Astrocyte (in vitro differentiated cells and primary cell): ENCODE data around the gene DNPEP. TPM values are rescaled to one million over a fixed set of nuclear protein-coding genes. Genes with fewer than 3 reads are reported as not detected.

Experiments used
- DNase-seq: peaks from one replicate; pipeline ENCODE4 v3.0.0-alpha.2; 2010; ENCODE audit warnings: low read depth
- FAIRE-seq: peaks from 2 replicates; lab custom pipeline; 2011; peaks lifted over from hg19 to GRCh38; lab: Jason Lieb, UNC
- H2AFZ ChIP-seq: 2 replicates; pipeline ENCODE4 v1.6.0; 2012; ENCODE audit warnings: low read depth, low read length, inconsistent platforms
- H3K27ac ChIP-seq: 2 replicates; pipeline ENCODE4 v1.5.1; 2011; ENCODE audit warnings: low read depth, low read length, inconsistent platforms
- H3K27me3 ChIP-seq: 2 replicates; pipeline ENCODE4 v1.6.0; 2011; ENCODE audit warnings: low read length, inconsistent platforms; ENCODE audit not compliant: insufficient read depth
- H3K36me3 ChIP-seq: 2 replicates; pipeline ENCODE4 v1.5.1; 2011; ENCODE audit warnings: low read length, inconsistent platforms; ENCODE audit not compliant: insufficient read depth
- H3K4me1 ChIP-seq: 2 replicates; pipeline ENCODE4 v1.5.1; 2011; ENCODE audit warnings: low read length, inconsistent platforms; ENCODE audit not compliant: insufficient read depth
- H3K4me2 ChIP-seq: 2 replicates; pipeline ENCODE4 v1.6.0; 2012; ENCODE audit warnings: low read length, inconsistent platforms
- H3K4me3 ChIP-seq: 2 replicates; pipeline ENCODE4 v1.5.1; 2011; ENCODE audit warnings: low read depth, mild to moderate bottlenecking, low read length, inconsistent platforms; ENCODE audit not compliant: insufficient read depth
- H3K79me2 ChIP-seq: 2 replicates; pipeline ENCODE4 v1.6.0; 2012; ENCODE audit warnings: mild to moderate bottlenecking, low read length, inconsistent platforms; ENCODE audit not compliant: insufficient read depth
- H3K9ac ChIP-seq: 2 replicates; pipeline ENCODE4 v1.6.0; 2012; ENCODE audit warnings: mild to moderate bottlenecking, low read length, inconsistent platforms
- H3K9me3 ChIP-seq: 2 replicates; pipeline ENCODE4 v1.5.1; 2012; ENCODE audit warnings: low read depth, mild to moderate bottlenecking, low read length, inconsistent platforms; ENCODE audit not compliant: insufficient read depth
- H4K20me1 ChIP-seq: 2 replicates; pipeline ENCODE4 v1.6.0; 2012; ENCODE audit warnings: low read length, inconsistent platforms; ENCODE audit not compliant: insufficient read depth
- H3K27ac Mint-ChIP-seq: one replicate; pipeline ENCODE4 v1.8.0; 2021; ENCODE audit warnings: mild to moderate bottlenecking, mixed read lengths; ENCODE audit not compliant: unreplicated experiment
- H3K27me3 Mint-ChIP-seq: one replicate; pipeline ENCODE4 v1.8.0; 2021; ENCODE audit warnings: low read depth, mixed read lengths; ENCODE audit not compliant: unreplicated experiment
- H3K36me3 Mint-ChIP-seq: one replicate; pipeline ENCODE4 v1.8.0; 2021; ENCODE audit warnings: low read depth, mixed read lengths; ENCODE audit not compliant: unreplicated experiment
- H3K4me1 Mint-ChIP-seq: one replicate; pipeline ENCODE4 v1.8.0; 2021; ENCODE audit warnings: low read depth, mixed read lengths; ENCODE audit not compliant: unreplicated experiment
- H3K4me3 Mint-ChIP-seq: one replicate; pipeline ENCODE4 v1.8.0; 2021; ENCODE audit warnings: mild to moderate bottlenecking, moderate library complexity, mixed read lengths; ENCODE audit not compliant: unreplicated experiment
- H3K9me3 Mint-ChIP-seq: one replicate; pipeline ENCODE4 v1.8.0; 2021; ENCODE audit warnings: mild to moderate bottlenecking, mixed read lengths; ENCODE audit not compliant: unreplicated experiment
- EZH2 ChIP-seq: IDR thresholded peaks from 2 replicates; pipeline ENCODE4 v1.6.1; 2012; ENCODE audit warnings: mild to moderate bottlenecking, low read length, inconsistent platforms; ENCODE audit not compliant: insufficient read depth
- total RNA-seq: library from RNA; stranded (reverse); gene quantifications from 2 replicates; pipeline ENCODE4 v1.2.1, GENCODE V29; 2021
- TF ChIP-seq, protein P1 (sequence below): IDR thresholded peaks from 2 replicates; pipeline ENCODE4 v1.5.1; 2011; ENCODE audit warnings: low read depth, mild to moderate bottlenecking, inconsistent platforms, low read length, moderate library complexity; ENCODE audit not compliant: insufficient read depth

The DNPEP gene
- total RNA-seq, 1 donor from 2014 or later: 53.9 TPM

DNA sequence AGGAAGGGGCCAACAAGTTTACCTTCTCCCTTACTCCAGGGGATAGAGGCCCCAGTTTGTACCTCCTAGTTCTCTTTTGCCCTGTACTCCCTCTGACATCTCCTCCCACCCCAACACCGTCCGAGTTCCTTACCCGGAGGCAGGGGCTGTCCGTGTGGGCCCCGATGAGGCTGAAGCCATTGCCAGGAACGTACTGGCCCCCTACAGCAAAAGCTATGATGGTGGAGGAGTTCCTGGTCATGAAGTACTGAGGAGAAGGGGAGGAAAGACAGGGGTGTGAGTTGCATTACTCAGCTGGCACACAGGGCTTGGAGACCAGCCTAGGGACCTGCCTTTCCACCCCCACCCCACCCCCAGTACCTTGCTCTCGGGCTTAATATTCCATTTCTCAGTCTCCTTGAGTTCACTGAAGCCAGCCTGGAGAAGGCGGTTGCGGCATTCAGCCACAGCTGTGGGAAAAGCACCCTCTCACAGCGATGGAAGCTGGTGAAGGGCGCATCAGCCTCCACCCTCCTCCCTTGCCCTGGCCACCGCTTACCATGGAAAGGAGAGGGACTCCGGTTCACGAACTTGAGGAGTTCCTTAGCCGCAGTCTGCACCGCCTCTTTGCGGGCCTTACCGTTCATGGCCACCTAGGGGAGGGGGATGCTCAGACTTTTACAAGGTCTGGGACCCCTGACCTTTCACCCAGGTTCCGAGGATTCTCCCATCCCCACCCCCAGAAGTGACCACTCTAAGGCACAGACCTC lies 1.0 kb downstream of the DNPEP start:
- Mint-ChIP-seq H3K9me3 (peaks cover 2% of the 10 kb centered on the region), H3K4me3 (peak overlapping the region; percentile 96), H3K27me3 (no peaks in the 10 kb centered on the region), H3K4me1 (no peaks in the 10 kb centered on the region), H3K36me3 (peaks cover 25% of the 10 kb centered on the region), H3K27ac (peak overlapping the region; percentile 98)
- FAIRE-seq (no peak), DNase-seq (no peak)
- no peak for TF ChIP-seq EZH2
- TF ChIP-seq, protein P1, sequence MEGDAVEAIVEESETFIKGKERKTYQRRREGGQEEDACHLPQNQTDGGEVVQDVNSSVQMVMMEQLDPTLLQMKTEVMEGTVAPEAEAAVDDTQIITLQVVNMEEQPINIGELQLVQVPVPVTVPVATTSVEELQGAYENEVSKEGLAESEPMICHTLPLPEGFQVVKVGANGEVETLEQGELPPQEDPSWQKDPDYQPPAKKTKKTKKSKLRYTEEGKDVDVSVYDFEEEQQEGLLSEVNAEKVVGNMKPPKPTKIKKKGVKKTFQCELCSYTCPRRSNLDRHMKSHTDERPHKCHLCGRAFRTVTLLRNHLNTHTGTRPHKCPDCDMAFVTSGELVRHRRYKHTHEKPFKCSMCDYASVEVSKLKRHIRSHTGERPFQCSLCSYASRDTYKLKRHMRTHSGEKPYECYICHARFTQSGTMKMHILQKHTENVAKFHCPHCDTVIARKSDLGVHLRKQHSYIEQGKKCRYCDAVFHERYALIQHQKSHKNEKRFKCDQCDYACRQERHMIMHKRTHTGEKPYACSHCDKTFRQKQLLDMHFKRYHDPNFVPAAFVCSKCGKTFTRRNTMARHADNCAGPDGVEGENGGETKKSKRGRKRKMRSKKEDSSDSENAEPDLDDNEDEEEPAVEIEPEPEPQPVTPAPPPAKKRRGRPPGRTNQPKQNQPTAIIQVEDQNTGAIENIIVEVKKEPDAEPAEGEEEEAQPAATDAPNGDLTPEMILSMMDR: no peak
- peak overlapping the region; percentile 84 for H3K27ac ChIP-seq
- H3K4me3 ChIP-seq: peak overlapping the region; percentile 94
- no peaks in the 10 kb centered on the region for H3K9me3 ChIP-seq
- H3K36me3 ChIP-seq: peaks cover 12% of the 10 kb centered on the region
- peak overlapping the region; percentile 100 for H3K4me2 ChIP-seq
- H3K4me1 ChIP-seq: peaks cover 14% of the 10 kb centered on the region
- H3K9ac ChIP-seq: peak overlapping the region; percentile 95
- H2AFZ ChIP-seq: peak overlapping the region; percentile 99
- no peaks in the 10 kb centered on the region for H3K27me3 ChIP-seq
- H4K20me1 ChIP-seq: peaks cover 16% of the 10 kb centered on the region
- peaks cover 11% of the 10 kb centered on the region for H3K79me2 ChIP-seq

DNA sequence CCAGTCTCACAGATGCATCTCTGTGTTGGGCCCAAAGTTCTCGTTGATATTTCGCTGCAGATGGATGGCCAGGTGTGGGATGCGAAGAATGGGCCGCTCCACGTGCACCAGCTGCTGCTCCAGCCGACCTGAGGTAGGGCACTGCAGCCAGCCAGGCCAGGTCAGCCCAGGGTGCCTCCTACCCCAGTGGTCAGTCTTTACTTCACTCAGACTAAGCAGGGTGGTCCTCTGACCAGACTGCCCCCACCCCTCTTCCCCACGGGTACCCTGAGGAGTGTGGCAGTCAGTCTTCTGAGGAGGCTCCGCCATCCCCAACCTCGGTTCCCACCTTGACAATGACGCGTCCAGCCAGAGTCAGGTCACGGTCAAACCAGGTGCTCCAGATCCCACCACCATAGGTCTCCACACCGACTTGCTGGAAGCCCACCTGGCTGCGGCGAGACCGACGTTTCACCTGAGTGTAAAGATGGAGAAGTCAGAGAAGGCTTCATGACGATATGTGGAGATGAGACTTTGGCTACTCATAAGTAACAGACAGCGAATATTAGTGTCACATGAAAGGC lies 1.7 kb downstream of the DNPEP start:
- H2AFZ ChIP-seq: no peak overlapping the region
- H3K4me1 ChIP-seq: peaks cover 14% of the 10 kb centered on the region
- Mint-ChIP-seq H3K9me3 (peaks cover 2% of the 10 kb centered on the region), H3K4me3 (peak overlapping the region; percentile 96), H3K36me3 (peaks cover 28% of the 10 kb centered on the region), H3K4me1 (no peaks in the 10 kb centered on the region), H3K27ac (no peak overlapping the region), H3K27me3 (no peaks in the 10 kb centered on the region)
- no peak for DNase-seq
- no peak overlapping the region for H3K4me3 ChIP-seq
- H3K9ac ChIP-seq: no peak overlapping the region
- FAIRE-seq: no peak
- peaks cover 12% of the 10 kb centered on the region for H3K36me3 ChIP-seq
- peak overlapping the region; percentile 100 for H3K4me2 ChIP-seq
- peaks cover 16% of the 10 kb centered on the region for H4K20me1 ChIP-seq
- no peaks in the 10 kb centered on the region for H3K9me3 ChIP-seq
- no peak overlapping the region for H3K27ac ChIP-seq
- TF ChIP-seq EZH2: no peak
- TF ChIP-seq, protein P1: no peak
- H3K27me3 ChIP-seq: no peaks in the 10 kb centered on the region
- peaks cover 11% of the 10 kb centered on the region for H3K79me2 ChIP-seq

DNA sequence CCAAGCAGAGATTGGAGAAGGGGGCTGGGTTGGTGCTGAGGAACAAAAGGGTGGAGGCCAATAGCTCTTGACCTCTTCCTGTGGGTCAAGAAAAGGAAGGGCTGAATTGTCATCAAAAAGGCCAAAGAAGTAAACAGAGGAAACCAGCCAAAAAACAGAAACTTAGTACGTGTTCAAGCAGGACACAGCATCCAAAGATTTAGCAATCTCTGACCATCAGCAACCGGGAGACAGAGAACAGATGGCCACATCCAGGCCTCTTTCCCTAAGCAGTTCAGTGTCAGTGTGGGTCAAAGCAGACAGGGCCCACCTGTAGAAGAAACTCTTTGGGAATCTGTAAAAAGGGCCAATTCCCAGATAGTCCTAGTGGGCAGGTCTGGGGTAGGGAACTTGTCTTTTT lies 2.9 kb downstream of the DNPEP start:
- peaks cover 16% of the 10 kb centered on the region for H4K20me1 ChIP-seq

More for the DNA sequence above, 2.9 kb downstream of the DNPEP start:
- FAIRE-seq (no peak), DNase-seq (no peak)
- Mint-ChIP-seq H3K27me3 (no peaks in the 10 kb centered on the region), H3K4me1 (no peaks in the 10 kb centered on the region), H3K27ac (no peak overlapping the region), H3K36me3 (peaks cover 31% of the 10 kb centered on the region), H3K9me3 (peaks cover 2% of the 10 kb centered on the region), H3K4me3 (peak overlapping the region; percentile 41)
- H3K36me3 ChIP-seq: peaks cover 12% of the 10 kb centered on the region
- no peak overlapping the region for H3K9ac ChIP-seq
- no peaks in the 10 kb centered on the region for H3K27me3 ChIP-seq
- no peak overlapping the region for H3K4me3 ChIP-seq
- H3K79me2 ChIP-seq: peaks cover 11% of the 10 kb centered on the region
- H3K27ac ChIP-seq: no peak overlapping the region
- H3K9me3 ChIP-seq: no peaks in the 10 kb centered on the region
- H3K4me1 ChIP-seq: peaks cover 14% of the 10 kb centered on the region
- no peak overlapping the region for H3K4me2 ChIP-seq
- H2AFZ ChIP-seq: no peak overlapping the region
- TF ChIP-seq, protein P1: no peak
